GM12873 (cell line): ENCODE results near the gene PNO1.
A peak's percentile ranks its signal among the peaks of the same experiment; 100 is the strongest.

Experiments
- TF ChIP-seq, protein P1 (sequence below): IDR thresholded peaks from 2 replicates; pipeline ENCODE4 v1.5.1; 2012; ENCODE audit warnings: low read depth, mild to moderate bottlenecking, moderate library complexity, low read length, control low read depth; ENCODE audit not compliant: insufficient read depth; ENCODE audit errors: missing control alignments

The PNO1 gene

DNA sequence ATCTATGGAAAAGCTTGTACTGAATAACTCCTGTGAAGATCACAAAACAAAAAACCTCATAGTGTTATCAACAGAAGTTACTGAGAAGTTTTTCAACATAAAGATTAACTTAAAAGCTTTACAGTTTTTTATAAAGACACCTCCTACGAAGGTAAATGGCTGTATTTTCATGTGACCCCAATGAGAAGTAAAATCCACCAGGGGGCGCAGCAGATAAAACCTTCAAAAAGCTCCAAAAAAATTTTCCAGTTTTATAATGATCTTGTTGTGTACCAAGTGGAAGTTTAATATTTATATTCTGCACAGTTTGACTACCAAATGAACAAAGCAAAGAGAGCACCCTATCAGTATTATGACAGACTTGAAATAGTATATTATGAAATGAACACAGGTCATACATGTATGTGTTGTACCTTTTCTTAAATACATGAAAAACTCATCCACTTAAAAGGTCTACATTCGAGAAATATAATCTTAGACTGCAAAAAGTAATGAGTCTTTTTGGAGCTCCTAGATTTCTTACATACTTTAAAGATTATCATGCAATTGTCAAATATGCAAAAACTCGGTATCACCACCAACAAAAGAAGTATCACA lies 38.5 kb downstream of the PNO1 start:
- TF ChIP-seq, protein P1, sequence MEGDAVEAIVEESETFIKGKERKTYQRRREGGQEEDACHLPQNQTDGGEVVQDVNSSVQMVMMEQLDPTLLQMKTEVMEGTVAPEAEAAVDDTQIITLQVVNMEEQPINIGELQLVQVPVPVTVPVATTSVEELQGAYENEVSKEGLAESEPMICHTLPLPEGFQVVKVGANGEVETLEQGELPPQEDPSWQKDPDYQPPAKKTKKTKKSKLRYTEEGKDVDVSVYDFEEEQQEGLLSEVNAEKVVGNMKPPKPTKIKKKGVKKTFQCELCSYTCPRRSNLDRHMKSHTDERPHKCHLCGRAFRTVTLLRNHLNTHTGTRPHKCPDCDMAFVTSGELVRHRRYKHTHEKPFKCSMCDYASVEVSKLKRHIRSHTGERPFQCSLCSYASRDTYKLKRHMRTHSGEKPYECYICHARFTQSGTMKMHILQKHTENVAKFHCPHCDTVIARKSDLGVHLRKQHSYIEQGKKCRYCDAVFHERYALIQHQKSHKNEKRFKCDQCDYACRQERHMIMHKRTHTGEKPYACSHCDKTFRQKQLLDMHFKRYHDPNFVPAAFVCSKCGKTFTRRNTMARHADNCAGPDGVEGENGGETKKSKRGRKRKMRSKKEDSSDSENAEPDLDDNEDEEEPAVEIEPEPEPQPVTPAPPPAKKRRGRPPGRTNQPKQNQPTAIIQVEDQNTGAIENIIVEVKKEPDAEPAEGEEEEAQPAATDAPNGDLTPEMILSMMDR = peak; percentile 57

DNA sequence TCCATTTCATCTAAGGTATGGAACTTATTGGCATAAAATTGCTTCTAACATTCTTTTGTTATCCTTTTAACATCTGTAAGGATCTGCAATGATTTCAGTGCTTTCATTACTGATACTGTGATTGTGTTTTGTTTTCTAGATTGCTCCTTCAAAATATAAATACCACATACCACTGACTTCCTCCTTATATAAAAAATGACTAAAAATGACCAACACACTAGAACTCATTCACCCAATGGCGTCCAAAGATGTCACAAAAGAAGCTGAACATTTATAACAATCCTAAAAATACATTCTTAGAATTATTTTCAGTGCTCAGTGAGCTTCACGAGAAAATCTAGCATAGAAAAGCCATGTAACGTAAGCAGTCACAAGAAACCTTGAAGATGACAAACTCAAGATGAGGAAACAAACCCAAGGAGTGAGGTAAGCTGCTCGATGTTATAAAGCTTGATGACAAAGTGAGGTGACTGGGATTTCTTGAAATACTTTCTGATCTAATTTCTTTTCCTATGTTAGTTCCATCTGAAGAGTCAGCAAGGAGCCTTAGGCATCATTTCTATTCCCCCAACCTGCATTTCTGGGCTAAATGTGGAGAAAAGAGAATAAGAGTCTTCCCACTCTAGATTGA lies 42.6 kb downstream of the PNO1 start:
- TF ChIP-seq, protein P1 = no peak

DNA sequence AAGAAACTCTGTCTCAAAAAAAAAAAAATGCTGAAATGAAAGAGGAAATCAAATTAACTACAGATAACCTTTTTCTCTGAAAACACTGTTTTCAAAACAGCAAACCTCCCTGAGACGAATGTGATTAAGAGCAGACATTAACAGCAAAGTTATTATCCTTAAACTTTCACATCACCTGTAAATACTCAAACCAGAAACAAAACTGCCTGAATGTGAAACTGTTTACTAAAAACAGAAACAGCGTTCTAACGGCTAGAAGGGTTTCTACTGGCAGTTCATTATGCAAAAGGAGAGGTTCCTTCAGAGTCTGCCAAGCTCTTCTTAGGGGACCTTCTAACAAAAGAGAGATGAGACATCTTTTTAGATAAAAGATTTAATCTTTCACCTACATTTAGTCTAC lies 45.9 kb downstream of the PNO1 start:
- TF ChIP-seq, protein P1 = no peak

GRCh38 chr2:68206793-68207192 lies 49.1 kb downstream of the PNO1 start:
- TF ChIP-seq, protein P1 = no peak

DNA sequence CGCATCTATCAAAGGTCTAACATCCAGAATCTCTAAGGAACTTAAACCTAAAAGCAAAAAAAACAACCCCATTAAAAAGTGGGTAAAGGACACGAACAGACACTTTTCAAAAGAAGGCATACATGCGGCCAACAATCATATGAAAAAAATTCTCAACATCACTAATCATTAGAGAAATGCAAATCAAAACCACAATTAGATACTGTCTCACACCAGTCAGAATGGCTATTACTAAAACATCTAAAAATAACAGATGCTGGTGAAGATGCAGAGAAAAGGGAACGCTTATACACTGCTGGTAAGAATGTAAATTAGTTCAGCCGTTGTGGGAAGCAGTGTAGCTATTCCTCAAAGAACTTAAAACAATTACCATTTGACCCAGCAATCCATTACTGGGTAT lies 56.7 kb downstream of the PNO1 start:
- TF ChIP-seq, protein P1 = no peak

- TF ChIP-seq, protein P1 = no peak
Measured at GRCh38 chr2:68216454-68217310, 59.0 kb downstream of the PNO1 start.

- TF ChIP-seq, protein P1 = no peak
Measured at GRCh38 chr2:68217729-68218128, 60.0 kb downstream of the PNO1 start.
